RCC 7860 (cell line): Measurements from ENCODE around the gene UBE2Z.
A peak's percentile ranks its signal among the peaks of the same experiment; 100 is the strongest.
"Not testable (repeated sequence)": the region's sequence is repeated elsewhere in the genome, so short reads cannot be mapped to it uniquely, and the experiment has no call there.

Experiments
- DNase-seq: peaks from one replicate; pipeline ENCODE4 v3.0.0-alpha.2; 2015; ENCODE audit warnings: low spot score
- FAIRE-seq: peaks from 2 replicates; lab custom pipeline; 2012; peaks lifted over from hg19 to GRCh38; lab: Jason Lieb, UNC

The UBE2Z gene

GRCh38 chr17:48908047-48908843 is at the start of gene UBE2Z:
Gene UBE2Z, plus strand, starts transcription at chr17:48908407. Its CDS starts 97 bp downstream, at chr17:48908504.
- DNase-seq (peak; percentile 77), FAIRE-seq (peak; percentile 55)

- no peak for DNase-seq
- FAIRE-seq: no peak
These were observed 48.2 kb upstream of the UBE2Z start for GRCh38 chr17:48860034-48860433.

GRCh38 chr17:48860456-48860855 is 47.8 kb upstream of the UBE2Z start:
- DNase-seq (no peak), FAIRE-seq (no peak)

- DNase-seq (no peak), FAIRE-seq (no peak)
These were observed 39.2 kb upstream of the UBE2Z start for GRCh38 chr17:48868916-48869500.

- FAIRE-seq (no peak), DNase-seq (no peak)
These were observed 38.3 kb upstream of the UBE2Z start for GRCh38 chr17:48869821-48870318.

DNA sequence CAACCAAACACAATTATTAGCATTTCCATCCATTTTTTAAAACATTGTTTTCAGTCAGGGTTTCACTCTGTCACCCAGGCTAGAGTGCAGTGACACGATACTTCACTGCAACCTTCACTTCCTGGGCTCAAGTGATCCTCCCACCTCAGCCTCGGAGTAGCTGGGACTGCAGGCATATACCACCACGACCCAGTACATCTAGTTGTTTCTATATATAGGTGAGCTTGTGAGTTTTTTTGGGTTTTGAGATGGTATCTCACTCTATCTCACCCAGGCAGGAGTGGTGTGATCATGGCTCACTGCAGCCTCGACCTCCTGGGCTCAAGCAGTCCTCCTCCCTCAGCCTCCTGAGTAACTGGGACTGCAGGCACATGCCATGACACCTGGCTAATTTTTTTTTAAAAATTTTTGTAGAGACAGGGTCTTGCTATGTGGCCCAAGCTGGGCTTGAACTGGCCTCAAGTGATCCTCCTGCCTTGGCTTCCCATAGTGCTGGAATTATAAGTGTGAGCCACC is 37.1 kb upstream of the UBE2Z start:
- FAIRE-seq: no peak
- no peak for DNase-seq

GRCh38 chr17:48871551-48872351 is 36.5 kb upstream of the UBE2Z start:
- FAIRE-seq (no peak), DNase-seq (peak; percentile 40)

- DNase-seq, FAIRE-seq: not testable (repeated sequence)
These were observed 35.8 kb upstream of the UBE2Z start for GRCh38 chr17:48872409-48872808.

GRCh38 chr17:48873209-48873608 is 35.0 kb upstream of the UBE2Z start:
- DNase-seq (no peak), FAIRE-seq (no peak)

- FAIRE-seq (no peak), DNase-seq (no peak)
These were observed 34.3 kb upstream of the UBE2Z start for GRCh38 chr17:48873696-48874443.

DNA sequence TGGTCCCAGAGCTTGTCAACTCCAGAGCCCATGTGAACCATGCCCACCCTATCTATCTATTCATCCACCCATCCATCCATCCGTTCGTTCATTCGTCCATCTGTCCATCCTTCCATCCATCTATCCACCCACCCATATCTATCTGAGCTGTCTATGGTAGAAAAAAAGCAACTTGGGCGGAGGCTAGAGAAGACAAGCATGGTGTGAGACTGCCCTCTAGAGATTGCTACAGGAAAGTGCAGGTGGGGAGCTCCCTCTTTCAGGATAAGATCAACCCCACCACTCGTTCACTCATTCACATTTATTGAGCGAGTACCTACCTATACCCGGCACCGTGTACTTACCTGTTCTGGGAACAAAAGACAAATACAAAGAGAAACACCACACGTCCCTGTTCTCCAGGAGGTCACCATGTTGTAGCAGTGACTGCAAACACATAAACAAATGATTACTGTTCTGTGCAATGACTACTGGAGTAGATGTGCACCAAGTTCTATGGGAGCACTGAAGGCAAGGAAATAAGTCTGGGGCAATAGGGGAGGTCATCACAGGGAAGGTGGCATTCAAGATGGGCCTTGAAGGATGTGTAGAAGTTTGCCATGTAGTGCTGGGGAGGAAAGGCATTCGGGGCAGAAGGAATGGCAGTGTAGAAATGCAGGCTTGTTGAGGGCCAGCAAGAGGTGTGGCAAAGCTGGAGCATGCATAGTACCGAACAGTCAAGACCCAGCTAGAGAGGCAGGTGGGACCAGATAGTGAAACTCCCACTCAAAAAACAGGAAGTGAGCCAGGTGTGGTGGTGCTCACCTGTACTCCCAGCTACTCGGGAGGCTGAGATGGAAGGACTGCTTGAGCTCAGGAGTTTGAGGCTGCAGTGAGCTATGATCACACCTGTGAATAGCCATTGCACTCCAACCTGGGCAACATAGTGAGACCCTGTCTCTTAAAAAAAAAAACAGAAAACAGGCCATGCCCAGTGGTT is 29.0 kb upstream of the UBE2Z start:
- no peak for FAIRE-seq

GRCh38 chr17:48882272-48882671 is 25.9 kb upstream of the UBE2Z start:
- DNase-seq (no peak), FAIRE-seq (no peak)

More for the DNA sequence above, 29.0 kb upstream of the UBE2Z start:
- peak; percentile 66 for DNase-seq

- DNase-seq: no peak
- no peak for FAIRE-seq
These were observed 25.0 kb upstream of the UBE2Z start for GRCh38 chr17:48883171-48883570.

GRCh38 chr17:48890086-48890485 is 18.1 kb upstream of the UBE2Z start:
- no peak for FAIRE-seq

DNA sequence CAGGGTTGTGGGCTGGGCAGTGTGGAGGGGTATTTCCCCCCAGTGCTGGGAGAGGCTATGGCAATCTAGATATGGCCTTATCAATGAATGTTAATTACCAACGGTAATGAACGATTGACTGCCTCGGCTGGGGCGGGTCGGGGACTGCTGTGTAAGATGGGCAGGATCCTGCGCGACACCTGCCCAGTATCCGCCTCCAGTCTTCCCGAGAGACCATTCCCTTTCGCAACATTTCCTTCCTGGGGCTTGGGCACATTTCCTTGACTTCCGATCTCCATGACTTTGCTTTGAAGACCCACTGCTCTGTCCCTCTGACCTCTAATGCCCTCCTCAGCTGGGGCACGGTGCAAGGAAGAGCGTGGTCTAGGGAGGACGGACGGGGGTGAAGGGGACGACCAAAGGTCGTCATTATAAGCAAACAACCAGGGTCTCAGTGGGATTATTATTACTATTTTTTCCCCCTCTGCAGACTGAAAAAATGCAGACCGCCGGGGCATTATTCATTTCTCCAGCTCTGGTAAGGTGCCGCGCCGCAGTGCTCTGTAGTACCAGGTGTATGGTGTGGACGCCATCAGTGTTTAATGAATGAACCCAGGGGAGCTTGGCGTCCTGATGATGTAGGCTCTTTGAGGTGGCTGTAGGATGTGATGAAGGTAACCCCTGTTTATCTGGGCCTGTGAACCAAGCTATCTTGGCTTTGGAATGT is 15.1 kb upstream of the UBE2Z start:
- DNase-seq (no peak), FAIRE-seq (no peak)

More at GRCh38 chr17:48890086-48890485, 18.1 kb upstream of the UBE2Z start:
- no peak for DNase-seq

DNA sequence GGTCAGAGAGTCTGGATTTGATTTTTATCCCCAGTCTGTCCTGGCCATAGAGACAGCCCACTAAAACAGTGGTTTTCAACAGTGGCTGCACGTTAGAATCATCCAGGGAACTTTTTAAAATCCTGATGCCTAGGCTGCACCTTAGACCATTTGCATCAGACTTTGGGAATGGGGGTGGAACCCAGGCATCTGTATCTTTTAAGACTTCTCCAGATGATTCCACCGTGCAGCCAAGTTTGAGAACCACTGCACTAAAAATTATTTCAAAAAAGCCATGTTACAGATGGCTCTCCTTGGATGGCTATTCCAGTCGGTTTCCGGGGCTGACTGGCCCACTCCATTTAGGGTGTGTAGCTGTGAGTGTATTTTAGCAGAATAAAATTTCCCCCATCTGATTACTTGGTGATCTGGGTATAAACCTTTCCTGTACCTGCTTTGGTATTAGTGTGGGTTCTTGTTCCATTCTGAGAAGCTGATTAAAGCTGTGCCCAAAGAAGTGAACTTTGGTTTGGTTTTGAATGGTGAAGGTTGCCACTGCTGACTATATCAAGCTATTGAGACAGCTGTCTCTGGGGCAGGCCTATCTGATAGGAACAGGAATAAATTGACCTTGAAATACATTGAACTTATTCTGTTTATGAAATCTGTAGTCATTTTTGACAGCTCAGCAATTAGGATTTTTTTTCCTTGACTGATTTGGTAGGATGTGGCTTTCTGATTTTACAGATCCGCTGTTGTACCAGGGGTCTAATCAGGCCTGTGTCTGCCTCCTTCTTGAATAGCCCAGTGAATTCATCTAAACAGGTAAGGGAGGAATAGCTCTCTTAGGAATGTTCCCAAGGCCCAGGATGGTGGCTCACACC is 14.3 kb upstream of the UBE2Z start:
- no peak for DNase-seq
- no peak for FAIRE-seq

DNA sequence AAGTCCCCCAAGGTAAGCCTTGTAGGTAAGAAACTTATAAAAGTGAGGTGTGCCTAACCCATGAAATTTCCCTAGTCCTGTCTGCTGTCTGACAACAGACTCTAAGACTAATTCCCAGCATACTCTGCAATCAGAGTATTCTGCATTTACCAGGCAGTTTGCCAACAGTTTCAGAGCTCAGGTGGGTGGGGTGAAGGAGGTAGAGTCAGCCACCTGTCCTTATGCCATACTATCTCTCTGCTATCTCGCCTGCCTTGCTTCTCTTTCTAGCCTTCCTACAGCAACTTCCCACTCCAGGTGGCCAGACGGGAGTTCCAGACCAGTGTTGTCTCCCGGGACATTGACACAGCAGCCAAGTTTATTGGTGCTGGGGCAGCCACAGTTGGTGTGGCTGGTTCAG is 13.3 kb upstream of the UBE2Z start:
- no peak for FAIRE-seq
- DNase-seq: no peak

DNA sequence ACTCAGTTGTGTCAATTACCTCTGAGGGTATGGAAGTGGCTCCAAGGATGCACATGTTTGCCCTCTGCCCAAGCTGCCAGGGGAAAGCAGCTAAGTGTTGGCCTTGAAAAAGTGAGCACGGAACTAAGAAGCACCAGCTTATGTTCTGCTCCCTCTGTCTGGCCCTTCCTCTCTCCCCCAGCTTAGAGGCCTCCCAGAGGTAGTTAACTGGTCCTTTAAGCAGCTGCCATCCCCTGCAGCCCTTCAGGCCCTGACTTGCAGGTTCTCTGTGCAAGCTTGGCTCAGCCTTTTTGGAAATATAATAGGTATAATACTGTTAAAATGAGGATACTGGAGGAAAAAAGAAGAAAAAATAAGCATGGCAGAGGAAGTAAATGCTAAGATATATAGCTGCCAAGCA is 7.0 kb upstream of the UBE2Z start:
- FAIRE-seq (no peak), DNase-seq (no peak)
